Measurements from ENCODE around the gene GPR55.

The GPR55 gene

DNA sequence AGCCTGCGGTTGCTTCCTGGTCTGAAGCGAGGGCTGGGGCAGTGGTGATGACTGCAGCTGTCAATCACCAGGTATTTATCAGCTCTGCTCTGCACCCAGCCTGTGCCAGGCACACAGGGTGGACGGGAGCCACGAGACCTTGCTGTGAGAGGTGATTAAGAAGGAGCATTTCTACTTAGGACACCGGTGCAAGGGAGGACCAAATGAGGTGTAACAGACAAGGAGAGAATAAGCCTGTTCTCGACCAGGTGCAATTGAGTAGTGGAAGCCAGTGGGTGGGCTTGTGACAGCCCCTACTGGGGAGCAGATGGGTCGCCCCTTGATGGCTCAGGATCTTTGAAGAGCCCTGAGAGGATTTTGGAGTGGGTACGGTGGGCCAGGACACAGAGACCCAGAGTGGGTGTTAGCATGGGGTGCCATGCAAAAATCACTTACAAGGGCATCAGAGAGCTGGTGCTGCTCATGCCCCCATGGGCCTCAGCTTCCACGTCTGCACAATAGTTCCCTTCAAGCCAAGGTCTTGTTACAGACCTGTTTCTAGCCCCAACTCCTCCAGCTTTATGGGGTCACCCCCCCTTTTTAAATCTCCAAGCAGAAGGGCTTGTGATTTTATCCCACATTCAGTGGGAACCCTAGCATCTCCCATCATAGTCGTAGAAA is 24.6 kb downstream of the GPR55 start:
- peak; percentile 24 for DNase-seq (ENCODE audit: low spot score)

DNA sequence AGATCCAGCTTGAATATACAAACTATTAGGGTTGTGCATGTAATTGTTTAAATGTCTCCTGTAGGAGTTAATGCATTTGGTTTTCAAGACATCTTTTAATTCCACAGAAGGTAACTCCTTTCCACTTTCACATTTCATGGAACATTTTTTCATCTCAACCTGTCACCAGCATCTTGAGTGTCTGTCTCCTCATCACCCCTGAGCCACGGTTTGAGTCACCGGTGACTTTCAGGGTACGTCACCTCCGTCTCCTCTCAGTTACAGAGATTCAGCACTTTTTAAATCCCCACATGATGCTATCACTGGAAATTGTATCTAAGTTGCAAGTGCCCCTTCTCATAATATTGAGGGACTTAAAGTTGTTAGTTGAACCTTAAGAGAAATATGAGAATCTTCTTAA is 25.3 kb downstream of the GPR55 start:
- DNase-seq (ENCODE audit: low spot score), result no peak

DNA sequence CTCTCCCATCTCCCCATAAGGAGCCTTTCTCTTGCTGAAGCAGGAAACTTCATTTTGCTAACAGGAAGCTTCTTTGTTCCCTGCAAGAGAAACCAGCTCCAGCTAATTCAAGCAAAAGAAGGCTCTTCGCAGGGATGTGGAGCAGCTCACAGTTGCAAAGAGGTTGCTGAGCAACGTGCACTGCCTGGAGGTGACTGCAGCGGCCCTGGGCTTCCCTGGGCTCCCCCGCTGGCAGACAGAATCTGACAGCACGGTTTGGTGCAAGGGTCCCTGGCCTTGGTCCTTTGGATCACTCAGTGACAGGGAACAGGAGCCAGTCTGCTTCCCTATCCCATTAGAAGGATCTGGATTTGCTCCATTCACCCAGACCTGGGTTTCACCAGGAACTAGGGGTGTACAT is 25.8 kb downstream of the GPR55 start:
- peak; percentile 54 for DNase-seq (ENCODE audit: low spot score)

DNA sequence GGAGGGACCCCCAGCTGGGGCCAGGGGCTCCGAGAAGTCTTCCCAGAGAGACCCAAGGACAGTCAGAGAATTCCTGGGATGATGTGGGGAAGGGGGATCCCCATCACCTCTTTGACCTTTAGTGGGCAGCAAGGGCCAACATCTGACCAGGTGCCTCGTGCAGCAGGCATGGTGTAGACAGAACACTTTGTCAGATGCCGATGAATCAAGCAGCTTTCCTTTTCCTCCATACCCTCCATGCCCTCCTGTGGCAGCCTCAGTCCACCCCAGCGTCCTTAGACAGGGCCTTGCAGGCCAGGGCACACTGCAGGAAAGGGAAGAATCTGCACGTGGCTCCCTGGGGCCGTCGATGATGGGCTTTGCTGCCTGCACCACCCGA is 26.3 kb downstream of the GPR55 start:
- DNase-seq (ENCODE audit: low spot score), result peak; percentile 32

DNA sequence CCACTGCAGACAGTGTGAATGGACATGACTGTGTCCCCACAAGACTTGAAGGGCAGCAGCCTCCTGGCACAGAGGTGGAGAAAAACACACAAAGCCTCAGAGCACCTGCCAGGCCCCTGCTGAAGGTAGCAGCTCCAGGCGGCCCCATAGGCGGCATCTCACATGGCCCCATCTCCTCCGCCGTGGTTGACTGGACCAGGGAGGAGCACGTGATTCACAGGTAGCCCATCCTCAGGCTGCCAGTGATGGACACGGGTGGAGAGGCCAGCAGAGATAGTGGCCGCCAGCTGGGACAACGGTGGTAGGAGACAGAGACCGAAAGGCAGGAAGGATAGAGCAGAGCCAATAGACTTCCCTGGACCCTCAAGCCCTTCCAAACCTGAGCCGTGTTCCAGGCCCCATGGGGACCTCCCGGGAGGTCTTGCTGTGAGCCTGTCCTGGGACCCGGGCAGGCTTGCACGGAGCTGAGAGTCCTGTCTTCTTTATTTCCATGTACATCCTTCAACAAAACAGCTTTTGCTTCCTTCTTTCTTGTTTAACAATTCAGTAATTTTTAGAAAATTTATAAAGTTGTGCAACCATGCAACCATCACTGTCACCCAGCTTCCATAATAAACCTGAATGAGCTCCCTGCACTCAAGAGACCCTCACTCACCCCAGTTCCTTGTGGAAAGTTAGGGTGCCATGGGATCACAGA is 26.9 kb downstream of the GPR55 start:
- peak; percentile 41 for DNase-seq (ENCODE audit: low spot score)

DNA sequence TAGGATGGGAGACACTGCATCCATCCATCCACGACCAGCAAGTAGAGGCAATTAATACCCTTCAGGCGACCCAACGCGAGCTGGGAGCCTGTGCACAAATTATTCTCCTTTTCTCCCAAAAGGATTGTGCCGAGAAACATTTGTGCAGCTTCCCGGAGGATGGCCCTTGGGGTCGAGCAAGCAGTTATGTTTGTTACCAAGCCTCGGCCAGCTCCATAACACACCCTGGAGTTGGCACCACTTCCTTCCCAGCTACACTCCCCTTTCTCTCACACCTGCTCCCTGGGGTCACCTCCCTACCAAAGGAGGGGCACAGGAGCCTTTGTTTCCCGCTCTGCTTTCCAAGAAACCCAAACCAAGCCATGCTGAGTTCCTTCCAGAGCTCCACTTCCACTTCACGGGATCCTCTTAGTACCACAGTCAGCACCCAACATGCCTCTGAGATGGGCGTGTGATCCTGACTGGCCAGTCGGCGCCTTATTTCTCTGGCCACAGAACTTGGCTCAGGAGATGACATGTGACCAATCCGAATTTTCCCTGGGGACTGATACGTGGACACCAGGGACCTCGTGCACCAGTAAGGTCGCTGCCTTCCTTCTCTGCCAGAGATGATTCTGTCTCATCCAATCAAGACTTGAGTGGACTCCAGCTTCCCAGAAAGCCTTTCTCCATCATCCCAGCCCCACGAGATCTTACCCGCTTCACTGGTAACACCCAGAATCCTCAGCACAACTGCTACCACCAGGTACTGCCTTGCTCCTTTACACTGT is 28.5 kb downstream of the GPR55 start:
- DNase-seq (ENCODE audit: low spot score), result peak; percentile 27

DNA sequence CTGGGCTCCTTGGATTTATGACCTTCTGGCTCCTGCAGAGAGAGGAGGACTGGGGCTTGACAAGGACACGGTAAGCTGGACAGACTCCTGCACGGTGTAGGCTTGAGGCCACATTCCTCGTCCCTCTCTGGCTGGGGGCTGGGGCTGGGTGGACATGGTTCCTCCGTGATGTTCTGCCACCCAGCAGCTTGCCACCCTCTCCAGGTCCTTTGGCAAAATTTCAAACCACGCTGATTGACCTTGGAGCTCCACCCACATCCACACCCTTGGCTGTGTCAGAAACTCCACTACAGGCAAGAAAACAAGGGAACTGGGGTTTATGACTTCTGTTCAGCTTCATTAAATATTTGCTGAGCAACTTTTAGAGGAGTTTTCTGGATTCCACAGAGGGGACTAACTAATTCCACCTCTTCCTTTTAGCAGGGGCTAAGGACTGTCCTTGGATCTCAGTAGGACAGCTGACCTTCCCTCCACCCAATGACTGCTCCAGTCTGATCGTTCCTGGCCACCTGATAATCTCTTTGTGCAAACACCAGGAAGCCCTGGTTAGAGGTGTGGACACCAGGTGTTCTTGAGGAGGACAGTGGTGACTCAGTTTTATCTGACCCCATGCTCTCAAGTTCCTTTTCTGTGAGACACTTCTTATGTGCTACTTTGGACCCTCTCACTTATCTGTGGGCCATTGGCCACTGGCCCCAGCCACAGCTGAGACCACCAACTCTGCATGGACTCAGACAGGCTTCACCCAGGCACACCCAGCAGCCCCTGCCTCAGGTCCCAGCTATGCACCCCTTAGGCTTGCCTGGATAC is 29.3 kb downstream of the GPR55 start:
- peak; percentile 16 for DNase-seq (ENCODE audit: low spot score)

GRCh38 chr2:230893841-230894781 is 30.9 kb downstream of the GPR55 start:
- DNase-seq (ENCODE audit: low spot score), result peak; percentile 25

DNA sequence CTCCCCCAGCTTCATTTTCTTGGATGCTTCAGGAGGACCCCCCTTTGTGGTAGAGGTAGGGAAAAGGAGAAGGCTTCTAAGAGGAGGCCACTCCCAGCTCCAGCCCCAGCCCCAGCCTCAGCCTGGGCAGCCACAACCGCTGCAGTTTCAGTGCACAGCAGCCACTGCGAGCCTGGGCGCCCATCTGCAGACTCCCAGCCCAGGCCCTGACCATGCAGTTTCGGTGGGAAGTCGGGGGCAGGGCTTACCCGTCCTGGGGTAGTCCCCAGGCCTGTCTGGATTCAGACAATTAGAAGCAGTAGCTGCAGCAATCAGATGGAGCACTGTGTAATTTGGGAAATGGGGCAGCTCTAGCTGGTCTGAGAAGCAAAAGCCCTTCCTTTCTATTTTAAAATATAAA is 31.7 kb downstream of the GPR55 start:
- DNase-seq (ENCODE audit: low spot score), result no peak

DNA sequence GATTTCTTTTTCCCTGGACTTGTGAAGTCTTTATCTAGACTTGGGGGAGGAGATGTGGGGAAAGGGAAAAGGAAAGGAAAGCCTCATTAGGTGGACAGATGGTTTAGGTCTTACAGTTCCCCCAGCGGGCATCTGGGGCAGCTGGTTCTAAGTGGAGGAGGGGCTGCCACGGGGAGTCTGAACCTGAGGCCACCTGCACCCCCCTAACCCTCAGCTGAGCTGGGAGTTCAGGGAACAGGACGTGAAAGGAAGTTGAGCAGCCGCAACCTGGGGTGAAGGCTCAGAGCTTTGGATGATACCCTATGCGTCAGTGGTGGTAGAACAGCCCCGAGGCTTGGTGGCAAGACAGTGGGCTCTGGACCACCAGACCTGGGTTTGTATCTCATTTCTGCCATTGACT is 33.5 kb downstream of the GPR55 start:
- no peak for DNase-seq (ENCODE audit: low spot score)

DNA sequence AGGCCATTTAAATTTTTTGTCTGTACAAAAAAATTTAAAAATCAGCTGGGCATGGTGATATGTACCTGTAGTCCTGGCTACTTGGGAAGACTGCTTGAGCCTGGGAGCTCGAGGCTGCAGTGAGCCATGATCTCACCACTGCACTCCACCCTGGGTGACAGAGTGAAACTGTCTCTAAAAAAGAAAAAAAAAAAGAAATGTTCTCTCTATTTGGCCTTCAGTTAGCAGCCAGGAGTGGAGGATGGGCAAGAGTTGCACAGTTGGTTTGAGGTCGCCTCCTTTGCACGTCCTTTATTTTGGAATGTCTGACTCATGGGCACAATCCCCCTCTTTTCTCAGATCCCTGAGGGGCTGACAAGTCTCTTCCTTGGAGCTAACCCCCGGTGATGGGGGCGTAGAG is 34.0 kb downstream of the GPR55 start:
- DNase-seq (ENCODE audit: low spot score), result no peak

DNA sequence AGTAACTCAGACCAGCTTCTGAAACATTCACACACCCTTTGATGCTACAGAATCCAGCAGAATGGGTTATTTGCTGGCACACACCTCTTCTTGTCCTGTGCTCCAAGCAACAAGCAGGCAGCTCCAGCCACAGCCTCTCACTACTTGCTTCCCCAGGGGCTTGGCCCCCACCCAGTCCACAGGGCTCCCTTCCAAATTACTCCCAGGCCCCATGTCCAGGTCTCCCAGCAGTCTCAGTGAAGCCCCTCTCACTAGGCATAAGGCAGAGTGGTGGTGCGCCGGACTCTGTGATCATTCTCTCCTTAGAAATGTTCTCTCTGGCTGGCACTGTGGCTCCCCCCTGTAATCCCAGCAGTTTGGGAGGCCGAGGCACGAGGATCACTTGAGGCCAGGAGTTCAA is 34.4 kb downstream of the GPR55 start:
- DNase-seq (ENCODE audit: low spot score), result no peak

- no peak for DNase-seq (ENCODE audit: low spot score)
These were observed 35.0 kb downstream of the GPR55 start for GRCh38 chr2:230889911-230890601.

- DNase-seq (ENCODE audit: low spot score), result no peak
These were observed 36.1 kb downstream of the GPR55 start for GRCh38 chr2:230888824-230889400.

DNA sequence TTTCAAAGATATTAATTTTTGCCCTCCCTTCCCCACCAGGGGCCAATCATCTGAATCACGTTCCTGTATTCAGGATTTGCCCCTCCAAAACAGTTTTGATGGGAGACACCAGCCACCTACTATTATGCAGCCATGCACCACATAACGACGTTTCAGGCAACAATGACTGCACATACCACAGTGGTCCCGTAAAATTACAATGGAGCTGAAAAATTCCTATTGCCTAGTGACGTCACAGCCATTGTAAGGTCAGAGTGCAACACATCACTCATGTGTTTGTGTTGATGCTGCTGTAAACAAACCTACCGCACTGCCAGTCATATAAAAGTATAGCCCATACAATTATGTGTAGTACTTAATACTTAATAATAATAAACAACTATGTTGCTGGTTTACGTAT is 37.7 kb downstream of the GPR55 start:
- DNase-seq (ENCODE audit: low spot score), result no peak

GRCh38 chr2:230886671-230887071 is 38.4 kb downstream of the GPR55 start:
- DNase-seq (ENCODE audit: low spot score), result no peak

GRCh38 chr2:230886206-230886605 is 38.8 kb downstream of the GPR55 start:
- DNase-seq (ENCODE audit: low spot score), result no peak

GRCh38 chr2:230885463-230886130 is 39.4 kb downstream of the GPR55 start:
- DNase-seq (ENCODE audit: low spot score), result peak; percentile 83

DNA sequence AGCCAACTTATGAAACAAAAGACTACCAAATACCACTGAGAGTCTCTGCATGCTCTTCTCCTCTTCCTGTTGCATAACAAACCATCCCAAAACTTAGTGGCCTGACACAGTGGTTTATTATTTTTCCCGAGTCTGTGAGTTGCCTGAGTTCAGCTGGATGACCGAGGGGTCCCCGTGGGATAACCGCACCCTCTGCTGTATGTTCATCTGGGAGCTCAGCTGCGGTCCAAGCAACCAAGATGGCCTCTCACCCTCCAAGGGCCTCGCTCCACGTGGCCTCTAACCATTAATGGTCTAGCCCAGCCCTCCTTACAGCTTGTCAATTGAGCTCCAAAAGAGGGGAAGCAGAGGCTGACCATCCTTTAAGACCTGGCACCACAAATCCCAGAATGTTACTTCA is 43.2 kb downstream of the GPR55 start:
- peak; percentile 34 for DNase-seq (ENCODE audit: low spot score)

GRCh38 chr2:230879891-230880290 is 45.2 kb downstream of the GPR55 start:
- no peak for DNase-seq (ENCODE audit: low spot score)
